Cortex of kidney (tissue), 1 donor: Measurements from ENCODE around the gene CCDC88B.
"Not testable (repeated sequence)": the region's sequence is repeated elsewhere in the genome, so short reads cannot be mapped to it uniquely, and the experiment has no call there.

ENCODE experiments used
- DNase-seq: peaks from one replicate; lab custom pipeline; 2025; lab: John Stamatoyannopoulos, UW

Gene CCDC88B

GRCh38 chr11:64304316-64305072 lies 35.5 kb upstream of the CCDC88B start:
- DNase-seq, result no peak

- peak; percentile 92 for DNase-seq
These were observed 34.8 kb upstream of the CCDC88B start, which contains the start of gene ESRRA for GRCh38 chr11:64305075-64305690. Gene ESRRA, plus strand, starts transcription at chr11:64305524. Its CDS starts 1,656 bp downstream, at chr11:64307180.

- no peak for DNase-seq
These were observed 34.1 kb upstream of the CCDC88B start for GRCh38 chr11:64305691-64306562.

- DNase-seq, result no peak
These were observed 33.5 kb upstream of the CCDC88B start for GRCh38 chr11:64306563-64306875.

GRCh38 chr11:64306876-64307622 lies 33.0 kb upstream of the CCDC88B start:
- DNase-seq, result no peak

- not testable (repeated sequence) for DNase-seq
These were observed 32.2 kb upstream of the CCDC88B start for GRCh38 chr11:64307795-64308194.

GRCh38 chr11:64312947-64313346 lies 27.1 kb upstream of the CCDC88B start:
- no peak for DNase-seq

- no peak for DNase-seq
These were observed 26.4 kb upstream of the CCDC88B start for GRCh38 chr11:64313491-64314145.

- no peak for DNase-seq
These were observed 25.7 kb upstream of the CCDC88B start for GRCh38 chr11:64314146-64314804.

- no peak for DNase-seq
These were observed 25.0 kb upstream of the CCDC88B start for GRCh38 chr11:64314805-64315561.

GRCh38 chr11:64315667-64316526 lies 24.1 kb upstream of the CCDC88B start:
- DNase-seq, result not testable (repeated sequence)

- no peak for DNase-seq
These were observed 23.2 kb upstream of the CCDC88B start for GRCh38 chr11:64316672-64317324.

- DNase-seq, result no peak
These were observed 22.6 kb upstream of the CCDC88B start, which contains the start of gene TRMT112 for GRCh38 chr11:64317325-64317960. Gene TRMT112, minus strand, starts transcription at chr11:64317559. Its CDS starts 33 bp downstream, at chr11:64317526.

- DNase-seq, result peak; percentile 82
These were observed 21.8 kb upstream of the CCDC88B start, which contains the start of gene PRDX5 for GRCh38 chr11:64317961-64318765. Gene PRDX5, plus strand, starts transcription at chr11:64318121. Its CDS starts 95 bp downstream, at chr11:64318216.

GRCh38 chr11:64318766-64319761 lies 20.9 kb upstream of the CCDC88B start:
- DNase-seq, result no peak

GRCh38 chr11:64320556-64320955 lies 19.4 kb upstream of the CCDC88B start:
- no peak for DNase-seq
